ENCODE data around the gene ZNF518A. TPM values are rescaled to one million over a fixed set of nuclear protein-coding genes. Genes with fewer than 3 reads are reported as not detected.

The ZNF518A gene
- total and polyA plus RNA-seq, 9 of the 15 experiments (the other 6 are each of a cell fraction or from before 2014, with no cell fraction given) = 6.3 to 30.0 (median 17.4) TPM

DNA sequence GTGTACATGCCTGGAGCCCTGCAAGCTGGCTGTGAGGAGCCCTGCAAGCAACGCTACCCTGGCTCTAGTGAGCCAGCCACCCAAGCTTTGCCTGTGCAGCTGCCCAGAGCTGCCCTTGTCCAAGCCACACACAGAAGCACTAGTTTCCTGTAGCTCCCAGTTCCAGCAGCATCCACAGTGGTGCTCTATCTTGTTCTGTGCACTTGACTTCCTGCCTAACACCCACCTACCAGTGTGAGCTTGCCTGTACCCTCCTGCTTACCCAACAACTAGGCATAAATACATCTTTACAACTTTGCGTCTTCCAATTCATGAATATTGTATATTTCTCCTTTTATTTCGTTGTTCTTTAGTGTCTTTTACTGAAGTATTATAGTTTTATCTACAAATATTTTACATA, 32.2 kb upstream of the ZNF518A start (continued):
- TF ChIP-seq BRCA1 (IDR thresholded peaks at IDR 0.05) (no peak), BRCA1 (CRISPR knock-in tag; IDR thresholded peaks at IDR 0.05) (no peak), ZNF668 (CRISPR knock-in tag; IDR thresholded peaks at IDR 0.05) (no peak), KLF16 (IDR thresholded peaks at IDR 0.05) (no peak), SIX5 (IDR thresholded peaks at IDR 0.05; ENCODE audit: borderline replicate concordance in 1 of 2, insufficient read depth in 1 of 2, low read depth in 1 of 2, low read length in 2 of 2) (no peak)

- CTCF ChIA-PET (ENCODE audit: low intra/inter-chr PET ratio) = no interaction called here
- POLR2A ChIA-PET = interaction anchor here (1.0 to 2.3 kb wide), 3 partner anchors 10 to 22 kb away, joined by 3 to 9 read pairs (median 8); partner anchors contain the start of gene ZNF518A
- FAIRE-seq = no peak
- TF ChIP-seq NFE2 (IDR thresholded peaks at IDR 0.05; ENCODE audit: low read depth) (no peak), ZNF217 (CRISPR knock-in tag; IDR thresholded peaks at IDR 0.05) (no peak), FIP1L1 (IDR thresholded peaks at IDR 0.05; ENCODE audit: low read depth, low read length, poor library complexity, severe bottlenecking) (no peak), U2AF2 (optimal IDR thresholded peaks at IDR 0.05; ENCODE audit: low read depth, low read length) (no peak), BACH1 (tag; IDR thresholded peaks at IDR 0.05) (peak; percentile 72), ZBTB1 (CRISPR knock-in tag; IDR thresholded peaks at IDR 0.05; ENCODE audit: borderline replicate concordance, low read depth) (no peak), ZNF589 (CRISPR knock-in tag; IDR thresholded peaks at IDR 0.05; ENCODE audit: low read depth) (peak; percentile 80; the same call in 1 of the 2 replicates), PRMT5 (CRISPR knock-in tag; IDR thresholded peaks at IDR 0.05) (no peak), RBM39 (optimal IDR thresholded peaks at IDR 0.05; ENCODE audit: low read depth, low read length) (no peak), ZC3H11A (IDR thresholded peaks at IDR 0.05; ENCODE audit: low read depth, low read length) (no peak), NRF1 (conservative IDR thresholded peaks at IDR 0.05 in 1 of 2, IDR thresholded peaks at IDR 0.05 in 1 of 2) (no peak), FOS (IDR thresholded peaks at IDR 0.05; ENCODE audit: extremely low read depth, insufficient read length) (no peak), KLF6 (CRISPR knock-in tag; IDR thresholded peaks at IDR 0.05; ENCODE audit: borderline replicate concordance) (peak; percentile 81; the same call in 1 of the 2 replicates), PHTF2 (CRISPR knock-in tag; IDR thresholded peaks at IDR 0.05) (no peak), ZNF197 (CRISPR knock-in tag; IDR thresholded peaks at IDR 0.05; ENCODE audit: low read depth) (peak; percentile 68; the same call in 1 of the 2 replicates), NR4A1 (CRISPR knock-in tag; IDR thresholded peaks at IDR 0.05) (no peak), NR4A1 (tag; IDR thresholded peaks at IDR 0.05) (peak; percentile 87)
- TF ChIP-seq, protein P1, sequence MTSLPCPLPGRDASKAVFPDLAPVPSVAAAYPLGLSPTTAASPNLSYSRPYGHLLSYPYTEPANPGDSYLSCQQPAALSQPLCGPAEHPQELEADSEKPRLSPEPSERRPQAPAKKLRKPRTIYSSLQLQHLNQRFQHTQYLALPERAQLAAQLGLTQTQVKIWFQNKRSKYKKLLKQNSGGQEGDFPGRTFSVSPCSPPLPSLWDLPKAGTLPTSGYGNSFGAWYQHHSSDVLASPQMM (CRISPR knock-in tag; IDR thresholded peaks at IDR 0.05) = no peak
- TF ChIP-seq, protein P2, sequence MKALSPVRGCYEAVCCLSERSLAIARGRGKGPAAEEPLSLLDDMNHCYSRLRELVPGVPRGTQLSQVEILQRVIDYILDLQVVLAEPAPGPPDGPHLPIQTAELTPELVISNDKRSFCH (CRISPR knock-in tag; IDR thresholded peaks at IDR 0.05) = no peak
- TF ChIP-seq, protein P2 (tag; IDR thresholded peaks at IDR 0.05) = peak; percentile 75
Measured at GRCh38 chr10:96107623-96108038, 22.5 kb upstream of the ZNF518A start.

More at GRCh38 chr10:96107623-96108038, 22.5 kb upstream of the ZNF518A start:
- Histone ChIP-seq H3K4me2 (ENCODE audit: insufficient read depth, low read length) (no peak overlapping the region), H3K4me1 (replicated peaks in 1 of 2; ENCODE audit: control insufficient read depth in 2 of 2, insufficient read depth in 2 of 2, low read length in 2 of 2) (peaks cover 0 to 10% of the 10 kb centered on the region in 2 experiments; a peak in 4 of 5 replicates), H3K9me1 (ENCODE audit: control insufficient read depth, insufficient read depth, low read length) (no peaks in the 10 kb centered on the region), H2AFZ (ENCODE audit: low read depth, low read length) (peak overlapping the region; percentile 50; the same call in 1 of the 2 replicates), H4K20me1 (replicated peaks; ENCODE audit: control insufficient read depth, insufficient read depth, low read length) (no peaks in the 10 kb centered on the region), H3K36me3 (ENCODE audit: control insufficient read depth, insufficient read depth, low read length) (no peaks in the 10 kb centered on the region), H3K4me3 (no peak overlapping the region), H3K9me3 (replicated peaks; ENCODE audit: control insufficient read depth, insufficient read depth, low read depth, low read length) (no peaks in the 10 kb centered on the region), H3K79me2 (ENCODE audit: control insufficient read depth, insufficient read depth, low read length) (no peaks in the 10 kb centered on the region), H3K27me3 (ENCODE audit: control insufficient read depth in 2 of 2, insufficient read depth in 2 of 2, low read length in 2 of 2) (no peaks in the 10 kb centered on the region), H3K9ac (ENCODE audit: insufficient read depth in 1 of 2, low read depth in 2 of 2, low read length in 2 of 2) (no peak overlapping the region), H3K27ac (ENCODE audit: extremely low read depth, low read depth, low read length) (no peak overlapping the region)
- in situ Hi-C loops (cut with MboI) = no loop called here
- ATAC-seq (no peak), DNase-seq (ENCODE audit: extremely low read depth in 1 of 4, low spot score in 3 of 4) (no peak)
- 23% methylated on average over 3 of the region's 3 CpGs for WGBS (ENCODE audit: insufficient coverage, low coverage, missing lambda C conversion rate)
- intact Hi-C loops (cut with micrococcal nuclease) = loop anchor here (2.0 kb wide), 1 partner anchor 21 kb away; no protein-coding TSS in a partner anchor
- no TSS peak for BruUV-seq (replicated peaks)
